Vagina (tissue), 2 donors: ENCODE measurements around the gene CCDC12. TPM values are rescaled to one million over a fixed set of nuclear protein-coding genes. Genes with fewer than 3 reads are reported as not detected.

Experiments used
- DNase-seq, 2 donors: peaks; one replicate each; pipeline ENCODE4 v3.0.0-alpha.2; 2017; ENCODE audit errors: extremely low spot score in 2 of 2
- H3K27ac ChIP-seq: fragments of 200-600 bp; sonication (generic); one replicate; pipeline ENCODE4 v1.5.1; 2019
- H3K27me3 ChIP-seq: fragments of 200-600 bp; sonication (generic); one replicate; pipeline ENCODE4 v1.5.1; 2019
- H3K36me3 ChIP-seq, 2 donors: fragments of 200-600 bp; sonication (generic); one replicate each; pipeline ENCODE4 v1.5.1; 2017 to 2019
- H3K4me1 ChIP-seq: fragments of 200-600 bp; sonication (generic); one replicate; pipeline ENCODE4 v1.5.1; 2019
- H3K4me3 ChIP-seq, 2 donors: fragments of 200-600 bp; sonication (generic); 1 replicate in 1 of 2; 2 replicates in 1 of 2; pipeline ENCODE4 v1.5.1; 2016 to 2019
- H3K9me3 ChIP-seq: fragments of 200-600 bp; sonication (generic); one replicate; pipeline ENCODE4 v1.5.1; 2019
- CTCF ChIP-seq, 3 experiments: fragments of 450-650 bp in 2 of 3; fragments of 200-600 bp in 1 of 3; sonication (generic) in 1 of 3; IDR thresholded peaks; one replicate each; pipeline ENCODE4 v1.5.1; 2017 to 2019; ENCODE audit warnings: antibody characterized with exemption in 3 of 3, mild to moderate bottlenecking in 2 of 3, moderate library complexity in 2 of 3
- POLR2A ChIP-seq, 2 donors: fragments of 450-650 bp; IDR thresholded peaks; one replicate each; pipeline ENCODE4 v1.6.1; 2017; ENCODE audit warnings: antibody characterized with exemption in 2 of 2, mild to moderate bottlenecking in 2 of 2, moderate library complexity in 2 of 2
- POLR2AphosphoS5 ChIP-seq, 2 donors: sonication (generic); formaldehyde crosslinking; IDR thresholded peaks; one replicate each; pipeline ENCODE4 v1.9.0; 2017; ENCODE audit warnings: antibody characterized with exemption in 2 of 2, mild to moderate bottlenecking in 2 of 2, low read depth in 1 of 2; ENCODE audit not compliant: insufficient read depth in 1 of 2
- intact Hi-C: fragments of 100-400 bp; cut with DNase I; formaldehyde crosslinking; loops from one replicate; pipeline ENCODE4 v1.15.1; 2023
- total RNA-seq: library from RNA; depleted of rRNA; stranded (reverse); fragments of >200 nt; gene quantifications from one replicate; pipeline ENCODE4 v1.2.3, GENCODE V29; 2016

CCDC12 gene
- total RNA-seq, 1 donor from 2014 or later: 55.5 TPM

DNA sequence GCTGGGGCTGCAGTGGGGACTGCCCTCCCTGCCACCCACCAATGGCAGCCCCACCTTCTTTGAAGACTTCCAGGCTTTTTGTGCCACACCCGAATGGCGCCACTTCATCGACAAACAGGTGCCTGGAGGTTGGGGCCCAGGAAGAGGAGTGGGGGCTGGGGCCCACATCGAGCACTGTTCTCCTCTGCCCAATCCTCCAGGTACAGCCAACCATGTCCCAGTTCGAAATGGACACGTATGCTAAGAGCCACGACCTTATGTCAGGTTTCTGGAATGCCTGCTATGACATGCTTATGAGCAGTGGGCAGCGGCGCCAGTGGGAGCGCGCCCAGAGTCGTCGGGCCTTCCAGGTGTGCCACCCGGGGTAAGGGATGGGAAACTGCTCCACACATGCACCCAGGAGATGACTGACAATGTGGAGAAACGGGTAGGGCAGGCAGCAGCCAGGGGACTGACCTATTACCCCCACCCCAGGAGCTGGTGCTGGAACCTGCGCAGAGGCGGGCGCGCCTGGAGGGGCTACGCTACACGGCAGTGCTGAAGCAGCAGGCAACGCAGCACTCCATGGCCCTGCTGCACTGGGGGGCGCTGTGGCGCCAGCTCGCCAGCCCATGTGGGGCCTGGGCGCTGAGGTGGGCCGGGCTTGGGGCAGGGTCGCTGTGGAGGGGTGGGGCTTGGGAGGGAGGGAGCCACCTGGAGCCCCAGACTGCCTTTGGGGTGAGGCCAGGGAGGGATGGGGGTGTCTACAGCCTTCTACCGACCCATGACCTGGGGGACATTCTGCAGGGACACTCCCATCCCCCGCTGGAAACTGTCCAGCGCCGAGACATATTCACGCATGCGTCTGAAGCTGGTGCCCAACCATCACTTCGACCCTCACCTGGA is 25.9 kb upstream of the CCDC12 start:
- intact Hi-C loops: loop anchor here (10.0 kb wide), 1 partner anchor 78 kb away; no protein-coding TSS in a partner anchor
- no peak for TF ChIP-seq POLR2A (IDR thresholded peaks at IDR 0.05)
- no peak for TF ChIP-seq POLR2AphosphoS5 (IDR thresholded peaks at IDR 0.05; ENCODE audit: insufficient read depth in 1 of 2, low read depth in 1 of 2)
- no peak for TF ChIP-seq CTCF (IDR thresholded peaks at IDR 0.05)

GRCh38 chr3:47001731-47002170 is 25.2 kb upstream of the CCDC12 start:
- no peak for DNase-seq
- intact Hi-C loops: loop anchor here (10.0 kb wide), 1 partner anchor 77 kb away; no protein-coding TSS in a partner anchor
- H3K27me3 ChIP-seq: no peaks in the 10 kb centered on the region
- H3K27ac ChIP-seq: no peak overlapping the region
- H3K4me3 ChIP-seq: no peak overlapping the region
- H3K9me3 ChIP-seq: no peaks in the 10 kb centered on the region
- H3K4me1 ChIP-seq: peaks cover 4% of the 10 kb centered on the region
- no peak for TF ChIP-seq CTCF (IDR thresholded peaks at IDR 0.05)
- H3K36me3 ChIP-seq: peaks cover 0 to 75% of the 10 kb centered on the region in 2 donors

More for the DNA sequence above, 25.9 kb upstream of the CCDC12 start:
- Histone ChIP-seq H3K4me1 (no peaks in the 10 kb centered on the region), H3K4me3 (no peak overlapping the region), H3K9me3 (no peaks in the 10 kb centered on the region), H3K27me3 (no peaks in the 10 kb centered on the region), H3K36me3 (peaks cover 0 to 75% of the 10 kb centered on the region in 2 donors), H3K27ac (no peak overlapping the region)
- no peak for DNase-seq

DNA sequence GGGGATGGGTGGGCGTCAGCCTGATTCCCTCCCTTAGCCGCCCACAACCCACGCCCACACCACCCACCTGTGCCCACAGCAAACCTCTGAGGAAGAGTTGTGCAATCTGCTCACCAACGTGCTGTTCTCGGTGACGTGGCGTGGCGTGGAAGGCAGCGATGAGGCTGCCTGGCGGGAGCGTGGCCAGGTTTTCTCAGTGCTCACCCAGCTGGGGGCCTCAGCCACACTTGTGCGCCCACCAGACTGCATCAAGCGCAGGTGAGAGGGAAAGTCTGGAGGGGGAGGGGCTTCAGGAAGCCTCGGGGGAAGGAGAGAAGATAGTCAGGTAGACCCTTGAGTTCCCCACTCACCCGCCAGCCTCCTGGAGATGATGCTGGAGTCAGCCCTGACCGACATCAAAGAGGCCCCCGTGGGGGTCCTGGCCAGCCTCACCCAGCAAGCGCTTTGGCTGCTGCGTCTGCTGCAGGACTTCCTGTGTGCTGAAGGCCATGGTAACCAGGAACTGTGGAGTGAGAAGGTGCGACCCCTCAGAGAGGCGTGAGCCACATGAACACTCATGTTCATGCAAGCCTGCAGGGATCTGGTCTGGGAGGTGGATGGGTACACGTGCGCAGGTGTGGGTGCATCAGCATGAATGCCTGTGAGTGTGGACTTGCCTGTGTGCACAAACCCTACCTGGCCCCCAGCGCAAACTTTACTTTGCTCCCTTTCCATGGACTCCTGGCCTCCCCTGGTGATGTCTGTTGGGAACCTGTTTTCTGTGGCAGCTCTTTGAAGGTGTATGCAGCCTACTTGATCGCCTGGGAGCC is 24.6 kb upstream of the CCDC12 start:
- intact Hi-C loops: loop anchor here (10.0 kb wide), 1 partner anchor 76 kb away; no protein-coding TSS in a partner anchor
- Histone ChIP-seq H3K4me3 (no peak overlapping the region), H3K27me3 (no peaks in the 10 kb centered on the region), H3K4me1 (peaks cover 10% of the 10 kb centered on the region), H3K9me3 (no peaks in the 10 kb centered on the region), H3K36me3 (peaks cover 0 to 73% of the 10 kb centered on the region in 2 donors), H3K27ac (no peak overlapping the region)
- DNase-seq: no peak
- TF ChIP-seq POLR2A (IDR thresholded peaks at IDR 0.05) (no peak), CTCF (IDR thresholded peaks at IDR 0.05) (no peak), POLR2AphosphoS5 (IDR thresholded peaks at IDR 0.05; ENCODE audit: insufficient read depth in 1 of 2, low read depth in 1 of 2) (no peak)

DNA sequence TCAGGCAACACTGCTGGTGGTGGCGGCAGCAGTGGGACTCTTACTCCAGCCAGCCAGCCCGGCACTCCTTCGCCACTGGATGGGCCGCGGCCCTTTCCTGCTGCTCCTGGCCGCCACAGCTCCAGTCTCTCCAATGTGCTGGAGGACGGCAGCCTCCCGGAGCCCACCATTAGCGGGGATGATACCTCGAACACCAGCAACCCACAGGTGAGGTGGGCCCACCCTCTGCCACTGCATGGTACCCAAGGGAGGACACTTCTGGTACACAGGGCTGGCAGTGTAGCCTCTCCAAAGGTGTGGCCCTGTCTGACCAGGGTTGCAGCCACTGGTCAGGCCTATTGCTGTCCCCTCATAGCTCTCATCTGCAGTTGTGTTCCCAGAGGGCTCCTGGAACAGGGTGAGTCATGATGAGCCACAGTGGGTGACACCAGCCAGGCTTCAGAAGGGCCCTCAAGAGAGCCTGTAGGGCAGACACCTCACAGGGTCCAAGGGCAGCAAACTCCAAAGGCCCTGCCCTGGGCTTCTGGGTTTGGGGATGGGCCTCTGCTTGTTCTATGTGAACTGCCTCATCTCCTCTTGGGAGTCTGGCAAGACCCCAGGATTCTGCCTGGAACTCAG is 23.8 kb upstream of the CCDC12 start:
- Histone ChIP-seq H3K4me3 (no peak overlapping the region), H3K27me3 (no peaks in the 10 kb centered on the region), H3K36me3 (peaks cover 0 to 65% of the 10 kb centered on the region in 2 donors), H3K9me3 (no peaks in the 10 kb centered on the region), H3K27ac (no peak overlapping the region), H3K4me1 (peaks cover 10% of the 10 kb centered on the region)
- intact Hi-C loops: loop anchor here (10.0 kb wide), 1 partner anchor 76 kb away; no protein-coding TSS in a partner anchor
- DNase-seq: no peak
- no peak for TF ChIP-seq POLR2A (IDR thresholded peaks at IDR 0.05)
- TF ChIP-seq POLR2AphosphoS5 (IDR thresholded peaks at IDR 0.05; ENCODE audit: insufficient read depth in 1 of 2, low read depth in 1 of 2): no peak
- no peak for TF ChIP-seq CTCF (IDR thresholded peaks at IDR 0.05)
